Measurements from ENCODE around the gene EEF2K. TPM values are rescaled to one million over a fixed set of nuclear protein-coding genes. Genes with fewer than 3 reads are reported as not detected.

EEF2K gene
- total and polyA plus RNA-seq, 12 donors: 4.9 to 28.3 (median 16.6) TPM

GRCh38 chr16:22285080-22285479, 79.0 kb downstream of the EEF2K start:
- Histone ChIP-seq H3K27ac (peak overlapping the region in 2 of 5 donors; percentile 3 to 48), H3K36me3 (replicated peaks in 1 of 2) (peaks cover 0 to 52% of the 10 kb centered on the region in 2 donors), H3K9me3 (replicated peaks in 1 of 3) (no peaks in the 10 kb centered on the region), H3K4me3 (no peak overlapping the region), H3K27me3 (no peaks in the 10 kb centered on the region), H3K4me1 (replicated peaks in 1 of 2) (no peaks in the 10 kb centered on the region)
- TF ChIP-seq CTCF (IDR thresholded peaks at IDR 0.05) (no peak), POLR2A (IDR thresholded peaks at IDR 0.05) (no peak)
- DNase-seq: no peak
- intact Hi-C loops (cut with DNase I): no loop called here
- 73 to 84% (median 76%) methylated on average over 6 of the region's 6 CpGs for WGBS, 4 donors

DNA sequence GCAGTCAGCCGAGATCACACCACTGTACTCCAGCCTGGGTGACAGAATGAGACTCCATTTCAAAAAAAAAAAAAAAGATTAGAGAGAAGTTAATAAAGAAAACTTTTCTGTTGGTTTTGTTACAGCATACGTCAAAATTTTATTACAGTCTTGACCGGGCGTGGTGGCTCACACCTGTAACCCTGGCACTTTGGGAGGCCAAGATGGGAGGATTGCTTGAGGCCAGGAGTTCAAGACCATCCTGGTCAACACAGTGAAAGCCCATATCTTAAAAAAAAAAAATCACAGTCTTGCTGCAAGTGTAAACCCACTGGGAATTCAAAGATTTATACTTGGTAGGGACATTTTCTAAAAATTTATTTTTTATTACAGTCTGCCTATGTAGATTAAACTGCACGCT, 84.9 kb downstream of the EEF2K start:
- 94 to 97% (median 96%) methylated on average over 5 of the region's 5 CpGs for whole genome bisulfite sequencing, 4 donors

DNA sequence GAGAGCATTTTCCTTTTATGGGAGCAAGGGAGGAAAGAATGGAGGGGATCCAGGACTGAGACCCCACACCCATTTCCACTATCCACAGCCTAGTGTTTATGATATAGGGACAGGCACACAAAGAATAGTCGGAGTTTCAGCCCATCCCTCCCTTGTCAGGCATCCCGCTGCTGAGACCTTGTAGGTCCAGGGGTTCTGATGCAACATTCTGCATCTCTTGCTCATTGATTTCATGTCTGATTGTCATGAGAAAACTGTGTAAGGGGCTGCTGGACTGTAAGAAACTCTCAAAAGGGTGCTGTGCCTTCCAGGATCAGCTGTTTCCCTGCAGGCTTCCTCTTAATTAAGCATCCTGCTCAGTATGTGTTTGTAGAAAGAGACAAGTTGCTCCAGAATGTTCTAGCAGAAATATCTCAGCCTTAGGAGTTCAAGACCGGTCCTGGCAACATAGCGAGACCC, 85.8 kb downstream of the EEF2K start:
- intact Hi-C loops (cut with DNase I): loop anchor here in 1 of 2 donors (10.0 kb wide), 1 partner anchor 287 kb away; the partner anchor contains the start of genes MOSMO and PDZD9
- Histone ChIP-seq H3K27ac (peak overlapping the region in 2 of 5 donors; percentile 25 to 29), H3K4me3 (no peak overlapping the region), H3K36me3 (replicated peaks in 1 of 2) (no peaks in the 10 kb centered on the region), H3K4me1 (replicated peaks in 1 of 2) (peaks cover 17 to 26% of the 10 kb centered on the region in 2 donors), H3K9me3 (replicated peaks in 1 of 3) (no peaks in the 10 kb centered on the region), H3K27me3 (no peaks in the 10 kb centered on the region)
- WGBS, 4 donors: 50 to 55% (median 51%) methylated on average over 3 to 4 of the region's 4 CpGs
- TF ChIP-seq POLR2A (IDR thresholded peaks at IDR 0.05) (no peak), CTCF (IDR thresholded peaks at IDR 0.05) (no peak)
- DNase-seq: peak in 1 of 7 donors; percentile 44

More for the DNA sequence above, 84.9 kb downstream of the EEF2K start:
- no peak overlapping the region for H3K4me3 ChIP-seq
- intact Hi-C loops (cut with DNase I): loop anchor here in 1 of 2 donors (10.0 kb wide), 1 partner anchor 286 kb away; the partner anchor contains the start of genes MOSMO and PDZD9
- H3K27me3 ChIP-seq: no peaks in the 10 kb centered on the region
- no peaks in the 10 kb centered on the region for H3K9me3 ChIP-seq (replicated peaks in 1 of 3)
- no peak for DNase-seq
- TF ChIP-seq CTCF (IDR thresholded peaks at IDR 0.05): no peak
- no peak for TF ChIP-seq POLR2A (IDR thresholded peaks at IDR 0.05)
- no peak overlapping the region for H3K27ac ChIP-seq
- H3K4me1 ChIP-seq (replicated peaks in 1 of 2): peaks cover 14 to 17% of the 10 kb centered on the region in 2 donors
- H3K36me3 ChIP-seq (replicated peaks in 1 of 2): peaks cover 0 to 2% of the 10 kb centered on the region in 2 donors

- peak in 4 of 7 donors; percentile 41 to 56 (median 56) for DNase-seq
- H3K4me3 ChIP-seq: no peak overlapping the region
- H3K36me3 ChIP-seq (replicated peaks in 1 of 2): no peaks in the 10 kb centered on the region
- no peaks in the 10 kb centered on the region for H3K9me3 ChIP-seq (replicated peaks in 1 of 3)
- peaks cover 17 to 26% of the 10 kb centered on the region in 2 donors for H3K4me1 ChIP-seq (replicated peaks in 1 of 2)
- peak overlapping the region in 2 of 5 donors; percentile 36 to 60 for H3K27ac ChIP-seq
- TF ChIP-seq POLR2A (IDR thresholded peaks at IDR 0.05) (no peak), CTCF (IDR thresholded peaks at IDR 0.05) (no peak)
- H3K27me3 ChIP-seq: no peaks in the 10 kb centered on the region
- intact Hi-C loops (cut with DNase I): loop anchor here in 1 of 2 donors (10.0 kb wide), 1 partner anchor 288 kb away; the partner anchor contains the start of genes MOSMO and PDZD9
Measured at GRCh38 chr16:22292320-22292719, 86.2 kb downstream of the EEF2K start.

All from adrenal gland (tissue), 12 donors.